Dedifferentiated amniotic fluid mesenchymal stem cell (primary cell): Measurements from ENCODE around the gene LMTK3.
"Not testable (repeated sequence)": the region's sequence is repeated elsewhere in the genome, so short reads cannot be mapped to it uniquely, and the experiment has no call there.

Experiments
- DNase-seq: peaks from one replicate; pipeline ENCODE4 v3.0.0-alpha.2; 2016; ENCODE audit errors: extremely low spot score

The LMTK3 gene

GRCh38 chr19:48507911-48508439 is 3.7 kb downstream of the LMTK3 start:
- no peak for DNase-seq

GRCh38 chr19:48506138-48506733 is 5.4 kb downstream of the LMTK3 start:
- DNase-seq, result peak; percentile 26

- DNase-seq, result no peak
Observed at GRCh38 chr19:48502350-48503018, 9.2 kb downstream of the LMTK3 start.

- DNase-seq, result no peak
Observed at GRCh38 chr19:48501494-48502349, 9.9 kb downstream of the LMTK3 start.

GRCh38 chr19:48500830-48501493 is 10.7 kb downstream of the LMTK3 start:
- no peak for DNase-seq

- DNase-seq, result no peak
Observed at GRCh38 chr19:48499316-48500090, 12.1 kb downstream of the LMTK3 start.

GRCh38 chr19:48498595-48499311 is 12.9 kb downstream of the LMTK3 start:
- DNase-seq, result no peak

GRCh38 chr19:48497728-48498594 is 13.7 kb downstream of the LMTK3 start:
- DNase-seq, result no peak

- DNase-seq, result no peak
Observed at GRCh38 chr19:48496959-48497727, 14.5 kb downstream of the LMTK3 start.

GRCh38 chr19:48495396-48495795 is 16.2 kb downstream of the LMTK3 start:
- no peak for DNase-seq

- no peak for DNase-seq
Observed at GRCh38 chr19:48493718-48494401, 17.8 kb downstream of the LMTK3 start.

GRCh38 chr19:48492925-48493717 is 18.5 kb downstream of the LMTK3 start:
- peak; percentile 96 for DNase-seq

- DNase-seq, result no peak
Observed at GRCh38 chr19:48491793-48492123, 19.9 kb downstream of the LMTK3 start.

- DNase-seq, result no peak
Observed at GRCh38 chr19:48490981-48491792, 20.4 kb downstream of the LMTK3 start.

GRCh38 chr19:48489608-48490216 is 21.9 kb downstream of the LMTK3 start:
- peak; percentile 33 for DNase-seq

- not testable (repeated sequence) for DNase-seq
Observed at GRCh38 chr19:48488478-48488877, 23.2 kb downstream of the LMTK3 start.
